HG03457 (cell line): ENCODE results near the gene SUCO.
"Not testable (repeated sequence)": the region's sequence is repeated elsewhere in the genome, so short reads cannot be mapped to it uniquely, and the experiment has no call there.

Experiments
- ATAC-seq: cut with Tn5 transposase; IDR thresholded peaks from one replicate; pipeline ENCODE4 v1.9.1; 2021; ENCODE audit warnings: moderate number of reproducible peaks; ENCODE audit not compliant: unreplicated experiment

Gene SUCO, protein sequence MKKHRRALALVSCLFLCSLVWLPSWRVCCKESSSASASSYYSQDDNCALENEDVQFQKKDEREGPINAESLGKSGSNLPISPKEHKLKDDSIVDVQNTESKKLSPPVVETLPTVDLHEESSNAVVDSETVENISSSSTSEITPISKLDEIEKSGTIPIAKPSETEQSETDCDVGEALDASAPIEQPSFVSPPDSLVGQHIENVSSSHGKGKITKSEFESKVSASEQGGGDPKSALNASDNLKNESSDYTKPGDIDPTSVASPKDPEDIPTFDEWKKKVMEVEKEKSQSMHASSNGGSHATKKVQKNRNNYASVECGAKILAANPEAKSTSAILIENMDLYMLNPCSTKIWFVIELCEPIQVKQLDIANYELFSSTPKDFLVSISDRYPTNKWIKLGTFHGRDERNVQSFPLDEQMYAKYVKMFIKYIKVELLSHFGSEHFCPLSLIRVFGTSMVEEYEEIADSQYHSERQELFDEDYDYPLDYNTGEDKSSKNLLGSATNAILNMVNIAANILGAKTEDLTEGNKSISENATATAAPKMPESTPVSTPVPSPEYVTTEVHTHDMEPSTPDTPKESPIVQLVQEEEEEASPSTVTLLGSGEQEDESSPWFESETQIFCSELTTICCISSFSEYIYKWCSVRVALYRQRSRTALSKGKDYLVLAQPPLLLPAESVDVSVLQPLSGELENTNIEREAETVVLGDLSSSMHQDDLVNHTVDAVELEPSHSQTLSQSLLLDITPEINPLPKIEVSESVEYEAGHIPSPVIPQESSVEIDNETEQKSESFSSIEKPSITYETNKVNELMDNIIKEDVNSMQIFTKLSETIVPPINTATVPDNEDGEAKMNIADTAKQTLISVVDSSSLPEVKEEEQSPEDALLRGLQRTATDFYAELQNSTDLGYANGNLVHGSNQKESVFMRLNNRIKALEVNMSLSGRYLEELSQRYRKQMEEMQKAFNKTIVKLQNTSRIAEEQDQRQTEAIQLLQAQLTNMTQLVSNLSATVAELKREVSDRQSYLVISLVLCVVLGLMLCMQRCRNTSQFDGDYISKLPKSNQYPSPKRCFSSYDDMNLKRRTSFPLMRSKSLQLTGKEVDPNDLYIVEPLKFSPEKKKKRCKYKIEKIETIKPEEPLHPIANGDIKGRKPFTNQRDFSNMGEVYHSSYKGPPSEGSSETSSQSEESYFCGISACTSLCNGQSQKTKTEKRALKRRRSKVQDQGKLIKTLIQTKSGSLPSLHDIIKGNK (N-terminal part only)

DNA sequence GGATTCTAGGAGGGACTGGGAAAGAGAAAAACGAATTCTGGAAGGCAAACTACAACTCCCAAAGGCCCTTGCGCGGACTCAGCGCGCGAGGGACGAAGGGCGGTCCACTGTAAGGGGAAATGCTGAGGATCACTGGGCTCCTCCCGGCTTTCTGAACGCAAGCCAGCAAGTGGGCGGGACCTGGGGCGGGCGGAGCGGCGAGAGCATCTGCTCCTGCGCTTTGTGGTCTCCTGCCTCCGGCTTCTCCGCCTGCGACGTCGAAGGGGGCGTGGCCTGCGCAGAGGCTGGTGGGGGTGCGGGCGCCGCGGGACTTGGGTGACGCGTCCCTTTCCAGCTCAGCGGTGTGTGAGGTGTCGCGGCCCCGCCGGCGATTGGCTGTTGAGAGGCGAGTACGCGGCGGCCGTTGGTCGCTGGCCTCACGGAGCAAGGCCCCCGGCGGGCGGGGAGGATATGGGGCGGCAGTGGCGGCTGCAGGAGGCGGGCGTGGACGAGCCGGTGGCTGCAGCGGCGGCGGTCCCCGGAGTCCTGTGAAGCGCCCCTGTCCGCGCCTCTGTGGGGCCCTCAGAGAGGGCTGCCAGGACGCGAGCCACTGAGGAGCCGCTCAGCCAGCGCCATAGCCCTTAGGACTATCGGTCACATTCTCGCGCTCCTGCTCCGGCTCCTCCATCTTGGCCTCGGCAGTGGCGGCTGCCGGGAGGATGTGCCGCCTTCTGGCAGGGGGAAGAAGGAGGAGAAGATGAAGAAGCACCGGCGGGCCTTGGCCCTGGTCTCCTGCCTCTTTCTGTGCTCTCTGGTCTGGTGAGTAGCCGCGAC lies at the start of gene SUCO:
Gene SUCO, plus strand, starts transcription at position 451 of the 813 bp plus-strand sequence. Its CDS starts 286 bp downstream, at position 737.
- ATAC-seq, result peak; percentile 80

DNA sequence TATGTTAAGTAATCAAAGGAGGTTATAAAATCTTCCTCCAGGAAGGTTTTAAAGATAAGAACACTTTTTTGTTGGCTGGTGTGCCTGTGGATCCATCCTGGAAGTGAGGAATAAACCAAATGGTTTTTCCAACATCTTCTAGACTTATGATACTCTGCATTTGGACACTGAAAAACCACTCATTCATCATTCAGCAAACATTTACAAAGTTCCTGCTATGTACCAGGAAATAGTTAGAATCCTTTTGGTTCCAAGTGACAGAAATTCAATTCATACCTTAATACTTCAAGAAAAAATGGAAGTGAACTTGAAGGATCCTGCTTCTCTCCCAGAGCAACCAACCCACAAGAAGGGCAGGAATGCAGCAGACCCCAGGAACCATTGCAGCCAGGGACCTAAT lies 49.5 kb upstream of the SUCO start:
- no peak for ATAC-seq

DNA sequence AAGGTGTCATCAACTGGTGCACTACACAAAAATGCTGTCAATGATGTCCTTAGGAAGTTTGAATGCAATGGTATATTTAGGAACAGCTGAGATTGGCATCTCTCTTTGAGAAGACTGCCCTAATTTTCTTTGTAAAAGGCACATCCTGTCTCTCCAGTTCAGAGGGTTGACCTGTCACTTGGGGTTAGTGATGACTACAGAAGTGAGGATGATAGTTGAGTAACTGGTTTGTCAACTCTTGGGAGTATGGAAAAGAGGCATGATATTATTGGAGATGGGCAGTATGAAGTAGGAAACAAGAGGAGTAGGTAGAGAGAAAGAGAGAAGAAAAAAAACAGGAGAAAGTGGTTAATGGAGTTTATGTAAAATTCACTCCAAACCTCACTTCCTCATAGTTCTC lies 48.7 kb upstream of the SUCO start:
- ATAC-seq, result no peak

DNA sequence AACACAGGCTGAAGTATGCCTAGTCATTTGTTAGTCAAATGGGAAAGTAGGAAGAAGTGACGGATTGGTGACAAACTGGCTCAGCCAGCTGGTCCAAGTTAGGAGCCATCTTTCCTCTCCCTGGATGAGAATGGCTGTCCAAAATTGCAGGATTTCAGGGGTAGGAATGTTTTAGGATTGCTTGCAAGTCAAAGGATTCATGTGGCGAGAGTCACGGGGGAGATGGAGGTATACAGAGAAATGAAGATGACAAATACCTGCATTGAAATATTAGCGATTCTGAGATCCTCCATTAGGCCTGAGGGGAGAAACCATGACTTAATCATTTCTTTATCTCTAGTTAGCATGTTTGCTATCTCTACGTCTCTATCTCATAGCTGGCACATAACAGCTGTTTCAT lies 47.3 kb upstream of the SUCO start:
- ATAC-seq, result no peak

DNA sequence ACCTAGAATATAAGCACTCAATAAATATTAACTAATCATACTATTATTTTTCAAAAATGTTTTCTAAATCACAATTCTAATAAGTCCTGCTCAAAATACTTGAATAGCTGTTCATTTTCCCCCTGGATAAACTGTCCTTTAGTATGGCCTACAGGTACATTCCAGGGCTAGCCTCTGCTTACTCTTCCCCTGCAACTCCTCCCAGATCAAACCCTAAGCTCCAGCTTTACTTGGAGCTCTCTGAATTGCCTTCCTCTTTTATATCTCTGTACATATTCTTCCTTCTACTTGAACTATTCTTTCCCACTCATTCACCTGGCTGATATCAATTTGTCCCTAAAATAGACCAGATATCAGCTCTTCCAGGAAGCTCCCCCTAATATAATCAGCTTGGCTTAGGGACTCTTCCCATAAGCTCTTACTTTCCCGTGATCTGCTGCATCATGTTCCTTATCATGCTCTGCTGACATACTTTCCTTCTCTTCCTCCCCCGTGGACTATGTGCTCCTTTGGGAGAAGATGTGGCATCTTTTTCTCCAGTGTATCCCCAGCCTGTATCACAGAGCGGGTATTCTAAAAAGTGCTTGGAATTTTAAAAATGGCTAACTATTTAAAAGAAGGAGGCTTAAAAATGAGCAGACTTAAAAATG lies 46.0 kb upstream of the SUCO start:
- ATAC-seq, result no peak

DNA sequence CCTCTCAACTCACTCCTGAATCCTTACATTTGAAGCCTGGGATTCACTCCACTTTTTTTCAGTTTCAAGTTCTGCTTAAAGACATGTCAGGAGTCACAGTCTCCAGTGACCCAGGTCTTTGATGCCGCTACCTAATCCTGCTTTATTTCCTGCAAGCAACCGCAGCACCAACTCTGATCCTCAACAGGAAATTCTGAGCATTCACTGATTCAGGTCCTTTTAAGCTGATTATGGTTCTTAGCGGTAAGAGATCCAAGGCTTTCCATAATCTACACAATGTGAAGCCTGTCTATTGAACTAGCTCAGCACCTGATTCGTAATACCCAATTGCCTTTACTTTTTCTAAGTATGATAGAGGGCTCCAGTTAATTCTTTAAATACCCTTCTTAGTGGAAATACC lies 45.4 kb upstream of the SUCO start:
- no peak for ATAC-seq

DNA sequence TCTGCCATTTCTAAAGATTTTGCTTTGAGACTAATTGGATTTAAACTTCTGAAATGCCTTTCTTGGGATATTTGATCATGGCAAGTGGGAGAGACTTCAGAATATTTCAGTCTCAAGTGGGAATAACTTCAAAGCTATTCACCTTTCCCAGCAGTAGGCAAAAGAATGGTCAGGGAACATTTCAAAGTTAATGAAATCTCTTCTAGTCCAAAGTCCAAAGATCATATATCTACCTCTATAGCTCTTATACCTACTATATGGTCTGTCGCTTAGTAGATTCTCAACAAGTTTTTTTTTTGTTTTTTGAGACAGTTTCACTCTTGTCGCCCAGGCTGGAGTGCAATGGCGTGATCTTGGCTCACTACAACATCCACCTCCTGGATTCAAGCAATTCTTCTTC lies 44.6 kb upstream of the SUCO start:
- no peak for ATAC-seq

DNA sequence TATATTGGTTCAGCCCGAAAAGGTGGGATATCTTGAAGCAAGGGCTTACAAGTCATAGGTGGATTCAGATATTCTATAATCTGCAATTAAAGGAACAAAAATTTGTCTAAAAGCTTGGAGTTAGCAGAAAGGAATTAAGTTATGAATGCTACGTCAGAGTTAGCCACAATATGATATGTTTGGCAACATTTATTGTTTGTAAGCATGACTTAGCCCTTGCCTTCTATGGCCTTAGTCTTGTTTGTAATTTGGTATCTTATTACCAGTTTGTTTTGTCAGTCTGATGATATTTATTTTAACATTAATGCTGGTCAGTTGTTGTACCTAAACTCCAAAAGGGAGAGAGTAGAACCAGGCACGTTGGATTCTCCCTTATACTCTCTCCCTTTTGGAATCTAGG lies 43.1 kb upstream of the SUCO start:
- ATAC-seq, result no peak

DNA sequence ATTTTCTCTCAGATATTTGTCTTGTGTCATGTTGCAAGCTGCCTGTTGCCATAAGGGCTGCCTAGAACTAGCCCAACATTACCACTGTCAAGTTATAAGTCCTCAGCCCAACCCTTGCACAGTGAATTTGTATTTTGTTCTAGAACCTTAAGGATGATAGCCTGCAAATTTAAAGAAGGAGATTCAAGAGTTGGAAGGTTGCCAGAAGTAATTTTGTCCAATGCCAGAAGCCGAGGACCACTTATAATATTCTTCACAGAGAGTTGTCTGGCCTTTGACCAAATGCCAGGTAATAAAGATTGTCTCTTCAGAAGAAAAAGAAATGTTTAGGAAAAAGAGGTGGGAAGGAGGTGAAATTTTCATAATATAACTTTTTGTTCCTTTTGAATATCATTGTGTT lies 40.5 kb upstream of the SUCO start:
- ATAC-seq, result no peak

DNA sequence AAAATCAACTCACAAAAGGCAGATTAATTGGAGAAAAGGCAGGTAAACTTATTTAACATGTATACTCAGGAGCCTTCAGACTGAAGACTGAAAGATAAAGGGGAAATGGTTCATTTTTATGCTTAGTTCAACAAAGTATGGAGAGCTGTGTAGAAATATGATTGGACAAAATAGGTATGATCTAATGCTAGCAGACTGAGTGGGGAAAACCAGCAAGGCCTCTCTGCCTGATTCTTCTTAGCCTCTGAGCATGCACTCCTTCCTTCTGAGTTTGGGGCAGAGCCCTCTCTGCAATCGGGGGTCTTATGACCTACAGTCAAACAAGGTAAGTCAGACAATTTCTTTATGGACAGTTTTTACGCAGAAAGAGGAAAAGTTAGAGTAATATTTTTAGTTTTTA lies 38.8 kb upstream of the SUCO start:
- no peak for ATAC-seq

DNA sequence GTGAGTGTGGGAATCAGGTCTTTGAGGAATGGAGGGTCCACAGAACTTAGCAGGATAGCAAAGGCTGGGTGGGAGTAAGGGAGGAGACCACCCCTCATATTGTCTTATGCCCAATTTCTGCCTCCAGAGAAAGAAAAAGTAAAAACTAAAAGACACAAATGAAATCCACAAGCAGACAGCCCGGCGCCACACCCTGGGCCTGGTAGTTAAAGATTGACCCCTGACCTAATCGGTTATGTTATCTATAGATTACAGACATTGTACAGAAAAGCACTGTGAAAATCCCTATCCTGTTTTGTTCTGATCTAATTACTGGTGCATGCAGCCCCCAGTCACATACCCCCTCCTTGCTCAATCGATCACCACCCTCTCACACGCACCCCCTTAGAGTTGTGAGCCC lies 36.8 kb upstream of the SUCO start:
- ATAC-seq, result not testable (repeated sequence)

DNA sequence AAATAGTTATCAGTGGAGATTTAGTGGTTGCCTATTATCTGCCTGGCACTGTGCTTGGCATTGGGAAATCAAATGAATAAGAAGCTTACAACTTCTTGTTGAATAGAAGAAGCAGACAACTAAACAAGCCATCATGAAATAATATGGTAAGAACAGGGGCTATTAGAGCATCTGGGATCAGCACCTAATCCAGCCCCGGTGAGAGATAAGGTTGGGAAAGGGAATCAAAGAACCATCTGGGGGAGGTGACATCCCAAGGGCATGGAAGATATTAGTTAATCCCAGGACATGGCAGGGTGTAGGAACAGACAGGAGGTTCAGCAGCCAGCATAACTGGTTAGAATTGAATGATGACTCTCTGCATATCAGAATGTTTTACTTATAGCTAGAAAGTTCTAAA lies 36.3 kb upstream of the SUCO start:
- no peak for ATAC-seq

DNA sequence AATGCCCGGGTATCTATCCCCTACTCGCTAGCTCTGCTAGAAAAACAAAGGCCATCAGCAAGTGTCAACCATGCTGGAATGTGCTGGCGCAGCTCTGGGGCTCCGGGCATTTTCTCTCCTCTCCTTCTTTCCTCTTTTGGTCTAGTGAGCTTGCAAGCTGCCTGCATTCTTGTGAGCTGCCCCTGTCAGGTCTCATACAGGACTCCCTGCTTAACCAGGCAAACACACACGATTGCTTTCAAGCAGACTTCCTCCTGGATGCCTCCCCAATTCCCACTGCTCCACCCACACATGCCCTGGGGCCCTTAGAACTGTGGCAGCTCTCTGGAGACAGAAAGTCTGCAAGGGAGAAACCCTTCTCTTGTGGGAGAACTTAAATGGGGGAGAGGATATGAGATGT lies 35.7 kb upstream of the SUCO start:
- ATAC-seq, result no peak

DNA sequence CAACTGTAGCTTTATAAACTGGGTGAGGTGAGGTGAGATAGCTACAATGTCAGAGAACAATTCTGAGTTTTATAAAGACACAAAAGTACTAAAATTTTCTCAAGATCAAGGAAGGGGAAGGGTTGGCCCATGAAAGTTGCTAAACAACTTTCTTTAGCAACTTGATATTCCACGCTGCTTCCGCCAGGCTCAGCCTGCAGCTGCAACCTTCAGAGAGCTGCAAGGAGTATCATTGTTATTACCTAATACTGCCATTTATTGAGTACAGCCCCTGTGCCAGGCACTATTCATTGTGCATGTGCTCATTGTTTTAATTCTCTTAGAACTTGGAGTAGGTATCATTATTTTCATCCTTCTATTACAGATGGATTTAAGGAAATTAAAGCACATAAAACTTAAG lies 34.1 kb upstream of the SUCO start:
- ATAC-seq, result no peak

DNA sequence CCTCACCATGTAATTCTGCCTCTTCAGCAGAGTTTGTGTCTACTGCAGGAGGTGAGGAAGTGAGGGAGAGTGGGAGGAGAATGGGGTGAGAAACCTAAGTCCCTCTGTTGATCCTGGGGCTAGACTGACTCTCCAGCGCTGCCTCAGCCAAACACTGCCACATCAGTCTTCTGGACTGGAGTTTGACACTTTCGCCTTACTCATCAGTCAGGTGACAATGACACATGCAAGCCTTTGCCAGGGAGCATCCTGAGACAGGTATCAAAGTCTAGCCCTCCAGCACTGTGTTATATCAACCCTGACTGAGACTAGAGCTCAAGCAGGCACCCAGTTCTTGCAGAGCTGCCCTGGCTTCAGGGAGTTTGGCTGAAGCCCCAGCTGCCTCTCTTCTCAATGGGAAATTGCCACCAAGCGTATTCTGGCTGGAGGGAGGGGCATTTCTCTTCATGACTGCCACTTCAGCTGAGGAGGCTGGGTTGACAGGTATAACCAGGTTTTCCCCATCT lies 33.3 kb upstream of the SUCO start:
- ATAC-seq, result no peak

DNA sequence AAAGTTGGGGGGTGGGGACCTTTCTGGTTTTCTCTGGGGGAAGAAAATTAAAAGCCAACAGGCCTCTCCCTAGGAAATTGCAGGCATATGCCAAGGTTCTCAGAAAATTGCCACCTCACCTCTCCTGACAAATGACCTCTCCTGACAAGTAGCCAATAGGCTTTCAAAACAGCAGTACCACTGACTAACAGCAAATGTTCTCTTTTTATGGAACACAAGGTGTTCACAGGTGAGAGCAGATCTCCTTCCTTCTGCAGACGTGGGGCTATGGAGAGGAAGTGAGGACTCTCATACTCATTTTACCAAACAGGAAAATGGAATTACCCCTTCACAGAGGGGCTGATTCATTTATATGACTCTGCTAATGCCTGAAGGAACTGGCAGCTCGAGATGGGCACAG lies 32.7 kb upstream of the SUCO start:
- ATAC-seq, result no peak

DNA sequence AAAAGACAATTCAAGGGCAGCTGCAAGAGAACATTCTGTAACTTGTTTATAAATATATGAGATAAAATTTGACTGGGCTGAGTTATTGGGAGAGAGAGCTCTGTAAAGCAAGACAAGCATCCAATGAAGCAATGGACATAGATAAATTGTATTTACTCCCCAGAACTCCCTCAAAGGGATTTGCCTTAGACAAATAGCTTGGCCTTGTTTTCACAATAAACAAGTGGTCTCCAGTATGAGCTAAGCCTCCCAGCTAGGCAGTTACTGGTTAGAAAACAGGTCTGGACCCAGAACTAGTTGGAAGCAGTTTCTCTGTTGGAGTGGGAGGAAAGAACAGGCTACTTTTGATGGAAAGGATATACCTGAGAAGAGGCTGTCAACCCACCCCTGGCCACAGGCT lies 25.2 kb upstream of the SUCO start:
- ATAC-seq, result no peak

DNA sequence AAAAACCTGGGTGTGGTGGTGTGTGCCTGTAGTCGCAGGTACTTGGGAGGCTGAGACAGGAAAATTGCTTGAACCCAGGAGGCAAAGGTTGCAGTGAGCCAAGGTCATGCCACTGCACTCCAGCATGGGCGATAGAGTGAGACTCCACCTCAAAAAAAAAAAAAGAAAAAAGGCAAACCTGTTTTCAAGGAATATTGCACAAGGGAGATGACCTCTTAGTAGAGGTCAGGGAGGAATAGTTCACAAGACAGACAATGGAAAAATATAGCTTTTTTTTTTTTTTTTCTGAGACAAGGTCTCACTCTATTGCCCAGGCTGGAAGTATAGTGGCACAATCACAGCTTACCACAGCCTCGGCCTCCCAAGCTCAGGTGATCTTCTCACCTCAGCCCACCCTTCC lies 22.5 kb upstream of the SUCO start:
- ATAC-seq, result no peak

DNA sequence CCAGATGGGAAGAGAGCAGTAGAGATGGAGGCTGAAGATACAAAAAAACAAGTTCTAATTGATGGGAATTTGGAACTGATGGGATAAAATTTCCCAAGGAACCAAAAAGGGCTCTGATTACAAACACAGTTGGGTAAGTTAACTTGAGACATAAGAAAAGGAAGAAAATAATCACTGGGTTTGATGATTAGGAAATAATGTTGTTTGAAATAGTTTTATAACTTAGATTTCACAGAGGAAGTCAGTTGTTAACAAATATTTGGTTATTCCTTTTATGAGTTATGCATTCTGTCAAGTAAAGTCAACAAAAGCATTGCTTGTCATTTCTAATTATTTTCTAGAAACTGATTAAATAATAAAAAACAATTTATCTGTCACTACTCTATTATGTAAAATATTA lies 20.4 kb upstream of the SUCO start:
- ATAC-seq, result no peak

DNA sequence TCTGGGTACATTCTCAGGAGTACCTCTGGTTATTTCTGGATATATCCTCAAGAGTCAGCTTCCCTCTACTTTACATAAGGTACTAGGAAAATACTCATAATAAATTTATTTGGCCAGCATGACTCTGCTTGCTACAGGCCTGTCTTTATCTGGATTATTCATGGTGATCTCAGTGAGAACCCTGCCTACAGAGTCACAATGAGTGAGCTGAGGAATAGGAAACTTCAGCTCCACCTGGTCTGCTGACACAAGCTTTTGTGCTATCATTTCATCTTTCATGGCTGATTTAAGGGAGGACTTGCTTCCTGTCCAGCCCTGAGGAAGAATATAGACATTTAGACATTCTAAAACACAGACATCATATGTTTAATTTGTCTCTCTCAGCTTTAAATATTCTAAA lies 19.5 kb upstream of the SUCO start:
- ATAC-seq, result no peak
